Ovary (tissue), 9 donors: Measurements from ENCODE around the gene EZH1. TPM values are rescaled to one million over a fixed set of nuclear protein-coding genes. Genes with fewer than 3 reads are reported as not detected.
A peak's percentile ranks its signal among the peaks of the same experiment; 100 is the strongest.

Experiments used
- DNase-seq, 5 donors: peaks; one replicate each; pipeline ENCODE4 v3.0.0-alpha.2; 2019 to 2020
- H3K27ac ChIP-seq, 2 donors: fragments of 200-600 bp; one replicate each; pipeline versions ENCODE4 v1.5.1 to v1.8.0; 2019 to 2022
- H3K27me3 ChIP-seq: fragments of 200-600 bp; one replicate; pipeline ENCODE4 v1.8.0; 2022
- H3K36me3 ChIP-seq: fragments of 200-600 bp; sonication (generic); one replicate; pipeline ENCODE4 v1.5.1; 2019
- H3K4me1 ChIP-seq: one replicate; pipeline ENCODE4 v1.8.1; 2013; ENCODE audit warnings: mild to moderate bottlenecking, moderate library complexity; ENCODE audit not compliant: insufficient read depth
- H3K4me3 ChIP-seq: fragments of 200-600 bp; sonication (generic); one replicate; pipeline ENCODE4 v1.5.1; 2017
- H3K9me3 ChIP-seq, 2 donors: fragments of 200-600 bp in 1 of 2; sonication (generic) in 1 of 2; one replicate each; pipeline versions ENCODE4 v1.5.1 to v1.8.1; 2013 to 2019; ENCODE audit warnings: mild to moderate bottlenecking in 1 of 2, moderate library complexity in 1 of 2
- EP300 ChIP-seq: sonication (generic); formaldehyde crosslinking; IDR thresholded peaks from one replicate; pipeline ENCODE4 v1.6.1; 2017; ENCODE audit warnings: antibody characterized with exemption
- POLR2A ChIP-seq: fragments of 450-650 bp; IDR thresholded peaks from one replicate; pipeline ENCODE4 v1.6.1; 2017; ENCODE audit warnings: antibody characterized with exemption, mild to moderate bottlenecking, moderate library complexity
- WGBS, 3 donors: extraction: QIAGEN DNeasy Blood & Tissue Kit in 1 of 3; methylation state at CpG; one replicate each; pipeline versions ENCODE4 v1.1.5 to v1.1.7; 2013 to 2017; 5-methylcytosine and 5-hydroxymethylcytosine counted together
- intact Hi-C, 4 donors: fragments of 100-400 bp; cut with DNase I; formaldehyde crosslinking; loops; one replicate each; pipeline versions ENCODE4 v1.11.0 to v1.15.1; 2022 to 2023
- polyA plus RNA-seq, 2 donors: library from polyadenylated mRNA; stranded (reverse); fragments of 200-250 nt in 1 of 2; fragments of 350-450 nt in 1 of 2; fragmentation: Illumina TruSeq in 1 of 2; extraction: RNeasy Lipid Tissue Mini Kit (QIAGEN cat#74804) in 1 of 2; gene quantifications; one replicate each; pipeline ENCODE4 v1.2.3, GENCODE V29; 2013 to 2014
- total RNA-seq, 7 donors: library from RNA; depleted of rRNA in 2 of 7; stranded (reverse); fragments of >200 nt in 2 of 7; fragmentation: NEBNext Ultra II Directional in 3 of 7; extraction: Animal tissue kit (Norgen Biotek cat#: 25700) in 3 of 7; gene quantifications; one replicate each; pipeline versions ENCODE4 v1.1.0 to v1.2.4, GENCODE V29; 2016 to 2023
- TF ChIP-seq, protein P1 (sequence below), 3 donors: fragments of 450-650 bp in 2 of 3; fragments of 200-600 bp in 1 of 3; IDR thresholded peaks; one replicate each; pipeline versions ENCODE4 v1.5.1 to v1.8.0; 2016 to 2022; ENCODE audit warnings: antibody characterized with exemption in 3 of 3, mild to moderate bottlenecking in 1 of 3
- donor health status: DM: no; HTN: no; CAD: no; lungs with moderate emphysema.
- donor health status: DM: no; HTN: no; CAD: no.
- donor health status: Bipolar disorder and iron deficiency.
- donor health status: DM: yes; HTN: yes; CAD: no.
- donor health status: DM: no; HTN: no; CAD: no.
- donor health status: DM: yes; HTN: yes; CAD: no.

The EZH1 gene
- total and polyA plus RNA-seq, 9 donors: 32.9 to 95.2 (median 67.8) TPM

DNA sequence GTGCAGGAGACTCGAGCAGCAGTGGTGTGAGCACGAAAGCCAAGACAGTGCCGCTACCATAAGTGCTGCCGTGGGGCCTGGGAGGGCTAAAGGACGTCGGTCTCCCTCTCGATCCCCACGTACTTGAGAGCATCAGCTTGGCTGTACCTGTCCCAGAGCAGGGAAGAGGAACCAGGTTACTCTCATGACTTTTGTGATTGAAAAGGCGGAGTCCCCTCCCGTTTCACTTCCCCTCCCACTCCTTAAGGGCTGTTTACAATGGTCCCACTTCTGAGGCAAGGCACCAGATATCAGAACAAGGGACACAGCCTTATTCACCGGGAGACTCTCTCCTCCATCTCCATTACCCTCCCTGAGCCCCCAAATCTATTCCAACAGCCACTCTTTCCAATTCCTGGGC lies 42.4 kb downstream of the EZH1 start:
- Histone ChIP-seq H3K4me3 (no peak overlapping the region), H3K27ac (no peak overlapping the region), H3K4me1 (peaks cover 7% of the 10 kb centered on the region), H3K27me3 (no peaks in the 10 kb centered on the region), H3K36me3 (no peaks in the 10 kb centered on the region), H3K9me3 (no peaks in the 10 kb centered on the region)
- WGBS, 3 donors: 87 to 88% (median 88%) methylated on average over 11 of the region's 11 CpGs
- intact Hi-C loops: loop anchor here in 1 of 4 donors (10.0 kb wide), 1 partner anchor 72 kb away; the partner anchor contains the start of gene VPS25
- DNase-seq: no peak
- TF ChIP-seq, protein P1, sequence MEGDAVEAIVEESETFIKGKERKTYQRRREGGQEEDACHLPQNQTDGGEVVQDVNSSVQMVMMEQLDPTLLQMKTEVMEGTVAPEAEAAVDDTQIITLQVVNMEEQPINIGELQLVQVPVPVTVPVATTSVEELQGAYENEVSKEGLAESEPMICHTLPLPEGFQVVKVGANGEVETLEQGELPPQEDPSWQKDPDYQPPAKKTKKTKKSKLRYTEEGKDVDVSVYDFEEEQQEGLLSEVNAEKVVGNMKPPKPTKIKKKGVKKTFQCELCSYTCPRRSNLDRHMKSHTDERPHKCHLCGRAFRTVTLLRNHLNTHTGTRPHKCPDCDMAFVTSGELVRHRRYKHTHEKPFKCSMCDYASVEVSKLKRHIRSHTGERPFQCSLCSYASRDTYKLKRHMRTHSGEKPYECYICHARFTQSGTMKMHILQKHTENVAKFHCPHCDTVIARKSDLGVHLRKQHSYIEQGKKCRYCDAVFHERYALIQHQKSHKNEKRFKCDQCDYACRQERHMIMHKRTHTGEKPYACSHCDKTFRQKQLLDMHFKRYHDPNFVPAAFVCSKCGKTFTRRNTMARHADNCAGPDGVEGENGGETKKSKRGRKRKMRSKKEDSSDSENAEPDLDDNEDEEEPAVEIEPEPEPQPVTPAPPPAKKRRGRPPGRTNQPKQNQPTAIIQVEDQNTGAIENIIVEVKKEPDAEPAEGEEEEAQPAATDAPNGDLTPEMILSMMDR (IDR thresholded peaks at IDR 0.05): no peak
- TF ChIP-seq POLR2A: no peak

- H3K27ac ChIP-seq: peak overlapping the region in 1 of 2 donors; percentile 20
- H3K27me3 ChIP-seq: no peaks in the 10 kb centered on the region
- 76 to 81% (median 77%) methylated on average over 10 of the region's 10 CpGs for WGBS, 3 donors
- H3K4me3 ChIP-seq: no peak overlapping the region
- no peaks in the 10 kb centered on the region for H3K36me3 ChIP-seq
- DNase-seq: peak in 1 of 5 donors; percentile 19
- peaks cover 7% of the 10 kb centered on the region for H3K4me1 ChIP-seq
- no peaks in the 10 kb centered on the region for H3K9me3 ChIP-seq
- TF ChIP-seq POLR2A (no peak), EP300 (no peak)
- TF ChIP-seq, protein P1 (IDR thresholded peaks at IDR 0.05): no peak
- intact Hi-C loops: loop anchor here in 1 of 4 donors (10.0 kb wide), 1 partner anchor 74 kb away; the partner anchor contains the start of gene VPS25
Observed at GRCh38 chr17:42700586-42701289, 44.1 kb downstream of the EZH1 start.

GRCh38 chr17:42699415-42699740 lies 45.5 kb downstream of the EZH1 start:
- intact Hi-C loops: no loop called here
- no peaks in the 10 kb centered on the region for H3K9me3 ChIP-seq
- no peaks in the 10 kb centered on the region for H3K27me3 ChIP-seq
- peaks cover 7% of the 10 kb centered on the region for H3K4me1 ChIP-seq
- H3K36me3 ChIP-seq: no peaks in the 10 kb centered on the region
- no peak for TF ChIP-seq EP300
- TF ChIP-seq POLR2A: no peak
- TF ChIP-seq, protein P1 (IDR thresholded peaks at IDR 0.05): no peak
- H3K4me3 ChIP-seq: no peak overlapping the region
- 49 to 64% (median 64%) methylated on average over 4 of the region's 4 CpGs for WGBS, 3 donors
- H3K27ac ChIP-seq: no peak overlapping the region
- peak in 1 of 5 donors; percentile 13 for DNase-seq

- TF ChIP-seq POLR2A: no peak
- TF ChIP-seq, protein P1 (IDR thresholded peaks at IDR 0.05): no peak
- no peak for TF ChIP-seq EP300
- no peaks in the 10 kb centered on the region for H3K36me3 ChIP-seq
- H3K9me3 ChIP-seq: no peaks in the 10 kb centered on the region
- H3K27me3 ChIP-seq: no peaks in the 10 kb centered on the region
- no peak overlapping the region for H3K4me3 ChIP-seq
- WGBS, 3 donors: 3 to 8% (median 6%) methylated on average over 2 of the region's 2 CpGs
- peak; percentile 80 to 91 (median 86) for DNase-seq
- H3K27ac ChIP-seq: no peak overlapping the region
- intact Hi-C loops: no loop called here
- H3K4me1 ChIP-seq: peaks cover 7% of the 10 kb centered on the region
Observed at GRCh38 chr17:42698736-42699414, 46.0 kb downstream of the EZH1 start.
